Upper lobe of left lung (tissue), 4 donors: ENCODE results near the gene E2F8.

Source experiments
- EP300 ChIP-seq, 4 donors: sonication (generic); formaldehyde crosslinking; IDR thresholded peaks; one replicate each; pipeline ENCODE4 v1.5.1; 2017; ENCODE audit warnings: antibody characterized with exemption in 4 of 4, control low read depth in 2 of 4
- POLR2A ChIP-seq, 4 donors: fragments of 450-650 bp; IDR thresholded peaks; one replicate each; pipeline ENCODE4 v1.5.1; 2016 to 2017; ENCODE audit warnings: antibody characterized with exemption in 4 of 4, mild to moderate bottlenecking in 2 of 4
- POLR2AphosphoS5 ChIP-seq, 2 donors: sonication (generic); formaldehyde crosslinking; IDR thresholded peaks; one replicate each; pipeline ENCODE4 v1.5.1; 2017; ENCODE audit warnings: antibody characterized with exemption in 2 of 2
- TF ChIP-seq, protein P1 (sequence below), 6 experiments: fragments of 450-650 bp in 4 of 6; fragments of 200-600 bp in 2 of 6; sonication (generic) in 2 of 6; IDR thresholded peaks; one replicate each; pipeline ENCODE4 v1.5.1; 2016 to 2019; ENCODE audit warnings: antibody characterized with exemption in 6 of 6

GRCh38 chr11:19234231-19234817, 6.4 kb downstream of the E2F8 start:
- TF ChIP-seq, protein P1, sequence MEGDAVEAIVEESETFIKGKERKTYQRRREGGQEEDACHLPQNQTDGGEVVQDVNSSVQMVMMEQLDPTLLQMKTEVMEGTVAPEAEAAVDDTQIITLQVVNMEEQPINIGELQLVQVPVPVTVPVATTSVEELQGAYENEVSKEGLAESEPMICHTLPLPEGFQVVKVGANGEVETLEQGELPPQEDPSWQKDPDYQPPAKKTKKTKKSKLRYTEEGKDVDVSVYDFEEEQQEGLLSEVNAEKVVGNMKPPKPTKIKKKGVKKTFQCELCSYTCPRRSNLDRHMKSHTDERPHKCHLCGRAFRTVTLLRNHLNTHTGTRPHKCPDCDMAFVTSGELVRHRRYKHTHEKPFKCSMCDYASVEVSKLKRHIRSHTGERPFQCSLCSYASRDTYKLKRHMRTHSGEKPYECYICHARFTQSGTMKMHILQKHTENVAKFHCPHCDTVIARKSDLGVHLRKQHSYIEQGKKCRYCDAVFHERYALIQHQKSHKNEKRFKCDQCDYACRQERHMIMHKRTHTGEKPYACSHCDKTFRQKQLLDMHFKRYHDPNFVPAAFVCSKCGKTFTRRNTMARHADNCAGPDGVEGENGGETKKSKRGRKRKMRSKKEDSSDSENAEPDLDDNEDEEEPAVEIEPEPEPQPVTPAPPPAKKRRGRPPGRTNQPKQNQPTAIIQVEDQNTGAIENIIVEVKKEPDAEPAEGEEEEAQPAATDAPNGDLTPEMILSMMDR (IDR thresholded peaks at IDR 0.05) = no peak
- TF ChIP-seq EP300 (IDR thresholded peaks at IDR 0.05) (no peak), POLR2A (IDR thresholded peaks at IDR 0.05) (no peak), POLR2AphosphoS5 (IDR thresholded peaks at IDR 0.05) (no peak)
